Adrenal gland (tissue), 12 donors: Measurements from ENCODE around the gene PLSCR3. TPM values are rescaled to one million over a fixed set of nuclear protein-coding genes. Genes with fewer than 3 reads are reported as not detected.
"Not testable (repeated sequence)": the region's sequence is repeated elsewhere in the genome, so short reads cannot be mapped to it uniquely, and the experiment has no call there.

Source experiments
- DNase-seq, 7 donors: peaks; one replicate each; pipeline ENCODE4 v3.0.0-alpha.2; 2019 to 2020
- H3K27ac ChIP-seq, 5 donors: fragments of 200-600 bp; sonication (generic) in 4 of 5; 1 replicate in 3 of 5; 2 replicates in 2 of 5; pipeline versions ENCODE4 v1.5.1 to v1.8.0; 2016 to 2020; ENCODE audit warnings: mild to moderate bottlenecking in 1 of 5
- H3K27me3 ChIP-seq: fragments of 200-600 bp; 2 replicates; pipeline ENCODE4 v1.8.0; 2021
- H3K36me3 ChIP-seq, 2 donors: fragments of 200-600 bp; replicated peaks in 1 of 2; 1 replicate in 1 of 2; 2 replicates in 1 of 2; pipeline versions ENCODE4 v1.5.1 to v1.8.0; 2018 to 2022
- H3K4me1 ChIP-seq, 2 donors: fragments of 200-600 bp; replicated peaks in 1 of 2; 1 replicate in 1 of 2; 2 replicates in 1 of 2; pipeline versions ENCODE4 v1.5.1 to v1.8.0; 2018 to 2021
- H3K4me3 ChIP-seq, 4 donors: fragments of 200-600 bp; sonication (generic) in 3 of 4; one replicate each; pipeline ENCODE4 v1.5.1; 2016 to 2018
- H3K9me3 ChIP-seq, 3 donors: fragments of 200-600 bp; sonication (generic) in 1 of 3; replicated peaks in 1 of 3; 1 replicate in 2 of 3; 2 replicates in 1 of 3; pipeline versions ENCODE4 v1.5.1 to v1.8.0; 2016 to 2021
- CTCF ChIP-seq, 6 experiments: fragments of 450-650 bp in 4 of 6; fragments of 200-600 bp in 2 of 6; sonication (generic) in 1 of 6; IDR thresholded peaks; 1 replicate in 5 of 6; 2 replicates in 1 of 6; pipeline versions ENCODE4 v1.5.1 to v1.8.0; 2016 to 2021; ENCODE audit warnings: antibody characterized with exemption in 6 of 6, mild to moderate bottlenecking in 2 of 6, moderate library complexity in 1 of 6
- POLR2A ChIP-seq, 2 donors: fragments of 450-650 bp; IDR thresholded peaks; one replicate each; pipeline ENCODE4 v1.6.1; 2017; ENCODE audit warnings: antibody characterized with exemption in 2 of 2, mild to moderate bottlenecking in 2 of 2, moderate library complexity in 1 of 2
- WGBS, 4 donors: extraction: QIAGEN DNeasy Blood & Tissue Kit in 2 of 4; methylation state at CpG; one replicate each; pipeline versions ENCODE4 v1.1.5 to v1.1.7; 2013 to 2017; 5-methylcytosine and 5-hydroxymethylcytosine counted together
- intact Hi-C, 2 donors: fragments of 100-400 bp; cut with DNase I; formaldehyde crosslinking; loops; one replicate each; pipeline versions ENCODE4 v1.14.1 to v1.15.0; 2022 to 2023
- polyA plus RNA-seq, 3 donors: library from polyadenylated mRNA; stranded (reverse); fragments of 200-250 nt in 2 of 3; fragments of 350-450 nt in 1 of 3; fragmentation: Illumina TruSeq in 1 of 3; extraction: RNeasy Lipid Tissue Mini Kit (QIAGEN cat#74804) in 1 of 3; gene quantifications; one replicate each; pipeline ENCODE4 v1.2.3, GENCODE V29; 2013 to 2014
- total RNA-seq, 9 donors: library from RNA; depleted of rRNA in 4 of 9; stranded (reverse); fragments of >200 nt in 4 of 9; fragments of 120-200 nt in 1 of 9; fragmentation: NEBNext Ultra II Directional in 1 of 9; extraction: Animal tissue kit (Norgen Biotek cat#: 25700) in 1 of 9; gene quantifications; one replicate each; pipeline versions ENCODE4 v1.1.0 to v1.2.4, GENCODE V29; 2013 to 2023
- donor health status: healthy with polysubstance abuse.
- donor health status: Bipolar disorder and iron deficiency.
- donor health status: DM: yes; HTN: yes; CAD: no.
- donor health status: DM: no; HTN: no; CAD: no.
- donor health status: DM: no; HTN: no; CAD: no.
- donor health status: DM: yes; HTN: yes; CAD: no.

Gene PLSCR3
- total and polyA plus RNA-seq, 12 donors = 7.7 to 42.5 (median 27.9) TPM

- Histone ChIP-seq H3K4me3 (no peak overlapping the region), H3K27me3 (peaks cover 6% of the 10 kb centered on the region), H3K9me3 (no peaks in the 10 kb centered on the region), H3K27ac (no peak overlapping the region), H3K36me3 (no peaks in the 10 kb centered on the region), H3K4me1 (peaks cover 6 to 23% of the 10 kb centered on the region in 2 donors)
- intact Hi-C loops = no loop called here
- WGBS, 4 donors = 95 to 100% (median 97%) methylated on average over 3 of the region's 3 CpGs
- no peak for TF ChIP-seq POLR2A (IDR thresholded peaks at IDR 0.05)
- TF ChIP-seq CTCF (IDR thresholded peaks at IDR 0.05) = no peak
- DNase-seq = no peak
Observed at GRCh38 chr17:7379134-7379533, 15.2 kb downstream of the PLSCR3 start.

- TF ChIP-seq CTCF (IDR thresholded peaks at IDR 0.05) (no peak), POLR2A (IDR thresholded peaks at IDR 0.05) (no peak)
- 78 to 89% (median 84%) methylated on average over 2 of the region's 2 CpGs for WGBS, 4 donors
- intact Hi-C loops = no loop called here
- H3K4me3 ChIP-seq = no peak overlapping the region
- no peaks in the 10 kb centered on the region for H3K4me1 ChIP-seq
- no peaks in the 10 kb centered on the region for H3K36me3 ChIP-seq
- no peak overlapping the region for H3K27ac ChIP-seq
- H3K9me3 ChIP-seq = no peaks in the 10 kb centered on the region
- no peaks in the 10 kb centered on the region for H3K27me3 ChIP-seq
- DNase-seq = no peak
Observed at GRCh38 chr17:7374353-7374752, 20.0 kb downstream of the PLSCR3 start.

- H3K9me3 ChIP-seq = no peaks in the 10 kb centered on the region
- intact Hi-C loops = no loop called here
- no peaks in the 10 kb centered on the region for H3K27me3 ChIP-seq
- no peak overlapping the region for H3K27ac ChIP-seq
- H3K36me3 ChIP-seq = no peaks in the 10 kb centered on the region
- no peak for DNase-seq
- H3K4me1 ChIP-seq = no peaks in the 10 kb centered on the region
- no peak overlapping the region for H3K4me3 ChIP-seq
- whole genome bisulfite sequencing, 4 donors = 78 to 90% (median 82%) methylated on average over 4 of the region's 4 CpGs
- TF ChIP-seq POLR2A (IDR thresholded peaks at IDR 0.05) (no peak), CTCF (IDR thresholded peaks at IDR 0.05) (no peak)
Observed at GRCh38 chr17:7370853-7371252, 23.5 kb downstream of the PLSCR3 start.

- H3K4me1 ChIP-seq = no peaks in the 10 kb centered on the region
- TF ChIP-seq CTCF (IDR thresholded peaks at IDR 0.05) (no peak), POLR2A (IDR thresholded peaks at IDR 0.05) (no peak)
- H3K27ac ChIP-seq = no peak overlapping the region
- WGBS, 4 donors = 75 to 83% (median 79%) methylated on average over 5 of the region's 5 CpGs
- no peaks in the 10 kb centered on the region for H3K36me3 ChIP-seq
- H3K9me3 ChIP-seq = no peaks in the 10 kb centered on the region
- no peak overlapping the region for H3K4me3 ChIP-seq
- no peak for DNase-seq
- no peaks in the 10 kb centered on the region for H3K27me3 ChIP-seq
- intact Hi-C loops = no loop called here
Observed at GRCh38 chr17:7369825-7370224, 24.5 kb downstream of the PLSCR3 start.

- WGBS, 4 donors = 72 to 83% (median 81%) methylated on average over 5 of the region's 5 CpGs
- H3K27me3 ChIP-seq, DNase-seq, H3K9me3 ChIP-seq, H3K4me1 ChIP-seq, H3K27ac ChIP-seq, intact Hi-C loops, H3K36me3 ChIP-seq, H3K4me3 ChIP-seq: not testable (repeated sequence)
Observed at GRCh38 chr17:7368599-7368994, 25.7 kb downstream of the PLSCR3 start.
